ENCODE data around the gene MED22.

- TF ChIP-seq POLR2AphosphoS5 (IDR thresholded peaks at IDR 0.05; ENCODE audit: low read depth, low read length) (no peak), REST (IDR thresholded peaks at IDR 0.05; ENCODE audit: insufficient read depth in 1 of 2, low read depth in 2 of 2, low read length in 2 of 2) (no peak)
These were observed 49.0 kb upstream of the MED22 start for GRCh38 chr9:133396952-133397351.

Measured in PFSK-1 (cell line).